Measurements from ENCODE around the gene TMPRSS3.
"Not testable (repeated sequence)": the region's sequence is repeated elsewhere in the genome, so short reads cannot be mapped to it uniquely, and the experiment has no call there.

The TMPRSS3 gene

DNA sequence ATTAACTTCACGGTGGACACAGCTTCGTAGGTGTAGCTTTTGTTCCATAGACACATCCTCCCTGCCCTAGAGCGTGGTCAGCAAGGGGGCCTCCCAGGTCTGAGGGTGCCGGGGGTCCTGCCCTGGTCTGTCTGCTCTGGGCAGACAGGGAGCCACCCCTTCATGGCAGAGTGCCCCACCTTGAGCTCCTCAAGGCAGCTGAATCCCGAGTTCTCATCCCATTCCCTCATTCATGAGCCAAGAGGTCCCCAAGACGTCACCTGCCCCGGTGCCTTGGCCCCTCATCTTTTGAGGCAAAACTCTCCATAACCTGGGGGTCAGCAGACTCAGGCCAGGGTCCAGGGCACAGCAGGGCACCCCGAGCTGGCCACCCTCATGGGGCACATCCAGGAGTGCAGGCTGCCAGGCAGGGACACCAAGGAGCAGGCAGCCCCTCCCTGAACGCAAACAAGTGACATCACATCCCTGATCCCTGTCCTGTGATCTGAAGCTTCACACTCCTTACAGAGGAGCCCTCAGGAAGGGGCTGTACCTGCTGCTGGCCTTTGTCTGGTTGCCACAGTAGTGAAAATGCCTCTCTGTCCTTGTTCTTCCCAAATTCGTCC is 31.1 kb upstream of the TMPRSS3 start:
- no peak for DNase-seq

DNA sequence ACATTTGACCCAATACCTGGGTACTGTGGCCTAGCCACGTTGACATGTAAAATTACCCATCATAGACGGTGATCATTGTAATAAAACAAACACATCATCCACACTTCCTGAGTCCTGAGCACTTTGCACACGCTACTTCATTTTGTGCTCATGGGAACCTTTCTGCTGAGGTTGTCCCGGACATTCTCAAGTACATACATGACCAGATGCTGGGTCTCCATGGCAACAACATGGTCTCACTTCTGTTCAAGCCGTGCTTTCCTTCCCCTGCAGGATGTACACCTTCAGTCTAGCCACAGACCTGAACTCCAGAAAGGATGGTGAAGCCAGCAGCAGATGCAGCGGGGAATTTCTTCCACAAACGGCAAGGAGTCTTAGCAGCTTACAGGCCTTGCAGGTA is 30.6 kb upstream of the TMPRSS3 start:
- DNase-seq: no peak

DNA sequence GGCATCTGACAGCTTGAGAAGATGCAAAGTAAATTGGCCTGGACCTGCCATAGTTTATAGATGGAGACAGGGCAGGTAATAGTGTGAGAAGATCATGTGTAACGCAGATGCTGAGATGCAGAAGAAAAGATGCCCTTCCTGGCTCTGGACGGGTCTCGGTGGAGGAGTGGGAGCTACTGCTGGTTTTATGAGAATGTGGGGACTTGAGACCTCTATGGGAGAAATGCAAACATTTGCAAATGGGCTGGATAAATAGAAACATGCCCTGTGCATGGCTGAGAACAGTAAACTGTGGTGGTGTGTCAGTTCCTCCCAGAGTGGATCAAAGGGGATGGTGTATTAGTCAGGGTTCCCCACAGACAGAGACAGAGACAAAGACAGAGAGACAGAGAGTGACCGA is 29.7 kb upstream of the TMPRSS3 start:
- DNase-seq: no peak

GRCh38 chr21:42424914-42425541 is 29.2 kb upstream of the TMPRSS3 start:
- DNase-seq: peak; percentile 69

GRCh38 chr21:42423685-42424084 is 27.8 kb upstream of the TMPRSS3 start:
- no peak for DNase-seq

DNA sequence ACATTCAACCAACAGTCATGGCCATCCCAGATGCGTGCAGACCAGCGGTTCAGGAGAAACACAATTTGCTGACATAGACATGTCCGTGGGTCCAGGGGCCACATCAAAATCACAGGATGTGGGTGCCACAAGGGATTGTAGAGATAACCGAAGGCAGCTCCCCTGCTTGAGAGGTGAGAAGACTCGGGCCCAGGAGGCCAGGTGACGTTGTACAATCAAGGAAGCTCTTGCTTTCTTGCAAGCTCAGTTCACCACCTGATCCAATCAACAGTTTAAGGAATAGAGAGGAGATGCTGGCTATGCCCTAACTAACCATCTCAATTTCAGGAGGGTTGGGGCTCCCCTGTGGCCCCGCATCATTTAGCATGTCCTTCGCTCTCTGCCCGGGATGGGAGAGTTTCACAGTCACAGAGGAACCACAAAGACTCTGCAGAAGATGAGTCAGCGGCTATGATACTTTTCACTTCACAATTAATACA is 27.4 kb upstream of the TMPRSS3 start:
- DNase-seq: no peak

DNA sequence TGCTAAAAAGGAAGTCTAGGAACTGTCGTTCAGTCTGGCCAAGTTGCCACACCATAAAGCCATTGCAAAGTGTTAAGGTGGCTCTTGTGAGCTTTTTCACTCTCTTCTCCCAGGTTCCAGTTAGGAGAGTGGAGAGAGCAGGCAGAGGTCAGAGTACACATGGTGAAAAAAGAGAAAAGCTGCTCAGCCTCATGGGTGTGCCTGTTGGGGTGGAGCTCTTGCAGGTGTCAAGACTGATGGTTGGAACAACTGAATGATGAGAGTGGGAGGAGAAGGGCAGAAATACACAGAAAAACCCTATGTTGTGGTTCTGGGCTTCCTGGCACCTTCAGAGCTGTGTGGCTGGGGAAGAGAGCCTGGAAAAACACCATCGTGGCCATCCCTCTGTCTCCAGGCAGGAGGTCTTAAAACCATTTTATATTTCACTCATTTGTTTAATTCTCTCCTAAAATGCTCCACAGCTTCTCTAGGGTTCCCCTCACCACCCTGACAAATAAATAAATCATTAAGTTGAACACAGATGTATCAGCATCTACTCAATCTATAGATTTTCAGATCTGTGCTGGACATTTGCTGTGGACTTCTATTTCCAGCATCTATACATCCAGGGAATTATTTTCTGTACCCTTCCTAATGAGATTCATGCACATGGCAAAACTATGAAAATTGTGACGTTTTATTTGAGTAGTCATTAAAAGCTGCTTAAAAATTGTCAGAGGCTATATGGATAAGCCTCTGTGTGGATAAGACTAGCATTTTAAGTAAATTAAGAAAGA is 25.4 kb upstream of the TMPRSS3 start:
- no peak for DNase-seq

- no peak for DNase-seq
Observed at GRCh38 chr21:42419845-42420244, 24.0 kb upstream of the TMPRSS3 start.

GRCh38 chr21:42418886-42419285 is 23.0 kb upstream of the TMPRSS3 start:
- no peak for DNase-seq

GRCh38 chr21:42417533-42417932 is 21.7 kb upstream of the TMPRSS3 start:
- no peak for DNase-seq

DNA sequence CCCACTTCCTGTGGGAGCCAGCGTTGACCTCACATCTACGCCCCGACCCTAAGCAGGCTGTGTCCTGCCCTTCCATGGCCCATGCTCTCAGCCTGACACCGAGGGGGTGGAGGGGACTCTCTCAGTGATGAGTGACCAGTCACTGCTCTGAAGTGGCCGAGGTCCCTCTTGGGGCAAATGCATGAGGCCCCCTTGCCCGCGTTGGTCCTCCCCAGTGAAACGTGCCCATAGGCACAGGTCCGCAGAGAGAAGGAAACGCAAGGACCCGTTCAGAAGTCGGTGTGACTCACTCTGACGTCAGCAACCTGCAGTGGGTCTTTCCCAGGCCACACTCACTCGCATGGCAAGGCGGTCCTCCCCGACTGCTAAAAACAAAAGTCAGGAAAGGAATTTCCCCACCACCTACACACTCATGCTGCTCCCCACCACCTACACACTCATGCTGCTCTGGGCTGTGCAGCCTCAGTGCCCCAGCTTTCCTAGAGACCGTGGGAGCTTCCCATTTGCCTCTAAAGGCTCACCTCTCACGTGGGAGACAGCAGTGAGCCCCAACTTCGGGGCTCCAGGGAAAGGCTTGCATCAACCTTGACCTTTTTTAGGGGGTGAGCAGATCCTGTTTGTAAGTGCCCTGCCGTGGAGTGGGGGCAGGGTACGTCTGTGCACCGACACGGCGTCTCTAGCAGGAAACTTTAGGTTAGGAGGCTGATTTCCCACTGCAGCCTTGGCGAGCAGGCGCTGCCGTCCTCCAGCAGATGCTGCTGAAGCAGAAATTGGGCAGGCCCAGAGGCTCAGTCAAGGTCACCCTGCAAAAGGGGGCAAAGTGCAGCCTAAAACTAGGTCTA is 19.3 kb upstream of the TMPRSS3 start:
- DNase-seq: no peak

DNA sequence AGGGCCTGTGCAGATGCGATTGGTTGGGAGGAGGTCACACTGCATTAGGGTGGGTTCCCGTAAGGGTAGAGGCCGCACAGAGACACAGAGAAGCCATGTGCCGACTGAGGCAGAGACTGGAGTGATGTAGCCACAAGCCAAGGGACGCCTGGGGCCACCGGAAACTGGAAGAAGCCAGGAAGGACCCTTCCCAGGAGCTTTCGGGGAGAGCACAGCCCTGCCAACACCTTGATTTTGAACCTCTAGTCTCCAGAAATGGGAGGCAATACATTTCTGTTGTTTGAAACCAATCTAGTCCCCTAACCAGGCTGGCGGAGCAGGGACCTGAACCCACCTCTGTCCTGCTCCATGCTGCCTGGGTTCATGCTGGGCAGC is 18.7 kb upstream of the TMPRSS3 start:
- no peak for DNase-seq

- no peak for DNase-seq
Observed at GRCh38 chr21:42414066-42414465, 18.2 kb upstream of the TMPRSS3 start.

- DNase-seq: no peak
Observed at GRCh38 chr21:42413500-42413899, 17.6 kb upstream of the TMPRSS3 start.

- DNase-seq: no peak
Observed at GRCh38 chr21:42413093-42413492, 17.2 kb upstream of the TMPRSS3 start.

- no peak for DNase-seq
Observed at GRCh38 chr21:42412636-42412933, 16.7 kb upstream of the TMPRSS3 start.

- DNase-seq: no peak
Observed at GRCh38 chr21:42411891-42412635, 16.2 kb upstream of the TMPRSS3 start.

DNA sequence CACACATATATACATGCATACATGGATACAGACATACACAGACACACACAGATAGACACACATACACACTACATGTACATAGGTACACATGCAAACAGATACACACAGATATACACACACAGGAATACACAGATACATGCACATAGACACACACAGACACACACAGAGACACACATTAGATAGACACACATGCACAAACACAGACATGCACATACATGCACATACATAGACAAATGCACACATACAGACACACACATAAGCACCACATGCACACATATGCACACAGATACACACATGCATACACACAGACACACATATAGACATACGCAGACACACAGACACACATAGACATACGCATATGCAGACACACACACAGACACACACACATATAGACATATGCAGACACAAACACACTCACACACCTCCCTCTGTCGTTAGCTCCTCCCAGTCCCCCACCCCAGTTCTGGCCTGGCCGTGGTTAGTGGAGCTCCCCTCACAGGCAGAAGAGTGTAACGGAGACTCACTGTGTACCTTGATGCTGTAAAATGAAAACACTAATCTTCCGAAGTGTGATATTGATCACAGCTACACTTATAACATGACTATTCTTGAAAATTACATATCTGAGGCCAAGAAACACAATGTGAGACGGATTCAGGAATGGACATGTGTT is 15.5 kb upstream of the TMPRSS3 start:
- DNase-seq: no peak

- no peak for DNase-seq
Observed at GRCh38 chr21:42409366-42409765, 13.5 kb upstream of the TMPRSS3 start.

- not testable (repeated sequence) for DNase-seq
Observed at GRCh38 chr21:42408718-42409117, 12.9 kb upstream of the TMPRSS3 start.

- DNase-seq: no peak
Observed at GRCh38 chr21:42407476-42407875, 11.6 kb upstream of the TMPRSS3 start.

DNA sequence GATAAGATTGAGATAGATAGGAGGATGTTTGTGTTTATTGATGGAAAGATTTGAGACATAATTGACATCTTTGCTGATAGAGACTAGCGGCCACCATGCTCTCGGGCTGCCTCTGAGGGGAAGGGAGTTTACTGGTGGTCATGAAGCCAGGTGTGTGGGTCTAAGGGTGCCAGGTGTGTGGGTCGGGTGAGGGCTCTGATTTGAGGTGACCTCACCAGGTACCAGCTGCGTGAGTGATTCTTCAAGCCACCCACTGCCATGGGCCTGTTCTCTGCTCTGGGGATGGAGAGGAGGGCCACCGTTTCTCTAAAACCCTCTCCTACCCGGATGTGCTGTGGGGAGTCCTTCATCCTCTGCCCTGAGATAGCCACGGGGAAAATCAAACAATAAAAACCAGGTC is 11.0 kb upstream of the TMPRSS3 start:
- no peak for DNase-seq

Measured in GDM1 (cell line).